ENCODE measurements around the gene WWOX. TPM values are rescaled to one million over a fixed set of nuclear protein-coding genes. Genes with fewer than 3 reads are reported as not detected.

WWOX gene
- total RNA-seq, 1 experiment from 2014 or later: 15.6 TPM

DNA sequence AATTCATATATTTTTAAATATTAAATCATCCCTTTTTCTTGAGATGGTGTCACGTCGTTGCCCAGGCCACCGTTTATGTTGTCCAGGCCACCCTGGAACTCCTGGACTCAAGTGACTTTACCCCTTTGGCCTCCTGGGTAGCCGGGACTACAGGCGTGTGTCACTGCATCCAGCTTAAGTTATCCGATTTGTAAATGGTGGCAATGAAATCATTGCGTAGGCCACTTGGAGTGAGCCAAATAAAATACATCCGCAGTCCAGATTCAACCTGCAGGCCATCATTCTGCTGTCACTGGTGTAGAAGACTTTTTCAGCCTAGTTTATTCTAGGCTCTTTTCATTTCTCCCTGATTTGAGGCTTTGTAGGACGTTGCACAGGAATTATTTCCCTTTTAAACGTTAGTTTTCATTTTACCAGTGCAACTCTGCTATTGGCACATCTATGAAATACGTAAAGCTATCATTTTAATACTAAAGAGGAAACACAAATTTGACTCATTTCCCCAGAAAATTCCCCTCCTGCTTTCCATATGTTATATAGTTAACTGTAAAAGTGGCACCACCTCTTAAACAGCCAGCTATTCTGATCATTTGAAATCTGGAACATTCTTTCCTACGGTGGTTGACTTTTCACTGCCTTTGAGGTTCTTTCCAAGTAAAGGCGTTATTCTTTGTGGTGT, 1051.3 kb downstream of the WWOX start:
- Histone ChIP-seq H3K4me2 (ENCODE audit: insufficient read depth, insufficient read length, low read length) (no peak overlapping the region), H2BK5ac (ENCODE audit: insufficient read length, low read length) (no peak overlapping the region), H4K8ac (replicated peaks; ENCODE audit: insufficient read length, low read depth, low read length) (no peak overlapping the region), H4K5ac (ENCODE audit: insufficient read length, low read depth, low read length) (no peak overlapping the region), H3K79me2 (ENCODE audit: insufficient read depth, low read length) (no peaks in the 10 kb centered on the region), H3K4me1 (ENCODE audit: insufficient read depth, low read length) (no peaks in the 10 kb centered on the region; the same call in 1 of the 2 replicates), H3K23ac (ENCODE audit: insufficient read length, low read depth, low read length) (no peak overlapping the region), H3K4ac (ENCODE audit: low read depth, low read length) (no peak overlapping the region), H3K9ac (ENCODE audit: extremely low read depth, insufficient read length, low read length) (no peak overlapping the region), H3K56ac (ENCODE audit: insufficient read length, low read depth, low read length) (no peak overlapping the region), H3K14ac (ENCODE audit: insufficient read depth, low read length) (no peak overlapping the region), H2AK5ac (ENCODE audit: insufficient read length, low read length) (no peak overlapping the region), H3K27me3 (ENCODE audit: insufficient read depth, low read length) (no peaks in the 10 kb centered on the region), H2BK20ac (ENCODE audit: low read depth, low read length, poor library complexity, severe bottlenecking) (no peak overlapping the region), H3K18ac (ENCODE audit: insufficient read length, low read depth, low read length) (no peak overlapping the region), H3T11ph (ENCODE audit: low read length) (no peak overlapping the region), H3K27ac (ENCODE audit: insufficient read length, low read depth, low read length) (no peak overlapping the region), H3K79me1 (ENCODE audit: insufficient read depth, low read depth, low read length, poor library complexity, severe bottlenecking) (no peaks in the 10 kb centered on the region), H3K23me2 (ENCODE audit: insufficient read length, low read depth, low read length, poor library complexity, severe bottlenecking) (no peaks in the 10 kb centered on the region), H4K91ac (ENCODE audit: insufficient read length, low read depth, low read length) (no peak overlapping the region), H3K9me3 (ENCODE audit: control insufficient read depth, low read depth, low read length) (no peaks in the 10 kb centered on the region), H4K20me1 (ENCODE audit: control insufficient read depth, insufficient read depth, insufficient read length) (no peaks in the 10 kb centered on the region), H2AFZ (ENCODE audit: low read length) (no peak overlapping the region), H2BK12ac (ENCODE audit: insufficient read length, low read depth, low read length) (no peak overlapping the region), H2BK120ac (ENCODE audit: low read depth, low read length, poor library complexity, severe bottlenecking) (no peak overlapping the region), H2BK15ac (ENCODE audit: low read depth, low read length) (no peak overlapping the region)
- peaks cover 12 to 18% of the 10 kb centered on the region in 2 experiments for H3K4me1 Mint-ChIP-seq
- H3K9me3 Mint-ChIP-seq: no peaks in the 10 kb centered on the region; a peak in 1 of 5 replicates
- H3K27me3 Mint-ChIP-seq (ENCODE audit: low read depth): peaks cover 2% of the 10 kb centered on the region
- no peak overlapping the region for H3K4me3 Mint-ChIP-seq
- no peaks in the 10 kb centered on the region for H3K36me3 Mint-ChIP-seq (ENCODE audit: insufficient read depth in 1 of 3, low read depth in 3 of 3)
- DNase-seq: no peak
- WGBS (ENCODE audit: extremely low coverage, insufficient read length, low lambda C conversion rate): no CpG with 5 or more reads among the region's 13 CpGs
- no peak overlapping the region for H3K27ac Mint-ChIP-seq
- TF ChIP-seq CTCF (conservative IDR thresholded peaks at IDR 0.05): no peak
